ENCODE data around the gene PPP1R12C.

GRCh38 chr19:55041627-55042343, 75.7 kb downstream of the PPP1R12C start:
- TF ChIP-seq CTCF (conservative IDR thresholded peaks at IDR 0.05; ENCODE audit: low read depth, low read length), result no peak
- no peak for TF ChIP-seq EZH2phosphoT487 (IDR thresholded peaks at IDR 0.05; ENCODE audit: borderline replicate concordance, low read length)
- no peak for TF ChIP-seq EZH2 (IDR thresholded peaks at IDR 0.05; ENCODE audit: low read length, unreplicated experiment)
